Measurements from ENCODE around the gene CMIP.

The CMIP gene

GRCh38 chr16:81494434-81494806, 49.8 kb downstream of the CMIP start:
- DNase-seq (ENCODE audit: low read depth in 2 of 2): no peak

DNA sequence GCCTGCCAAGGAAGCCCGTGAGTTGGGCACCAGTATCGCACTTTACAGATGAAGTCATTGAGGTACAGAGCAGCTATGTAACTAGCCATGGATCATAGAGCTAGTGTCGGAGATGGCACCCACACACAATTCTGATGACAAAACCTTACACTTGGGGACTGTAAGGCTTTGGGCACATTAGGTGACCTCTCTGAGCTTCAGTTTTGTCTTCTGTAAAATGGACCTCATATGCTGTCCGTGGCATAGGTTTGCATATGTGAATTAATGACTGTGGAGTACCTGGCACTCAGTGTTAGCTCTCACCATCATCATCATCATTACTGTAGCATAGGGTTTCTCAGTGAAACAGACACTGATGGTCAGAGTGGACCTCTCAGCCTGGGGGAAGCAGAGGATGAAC, 50.3 kb downstream of the CMIP start:
- DNase-seq (ENCODE audit: low read depth in 2 of 2): no peak

DNA sequence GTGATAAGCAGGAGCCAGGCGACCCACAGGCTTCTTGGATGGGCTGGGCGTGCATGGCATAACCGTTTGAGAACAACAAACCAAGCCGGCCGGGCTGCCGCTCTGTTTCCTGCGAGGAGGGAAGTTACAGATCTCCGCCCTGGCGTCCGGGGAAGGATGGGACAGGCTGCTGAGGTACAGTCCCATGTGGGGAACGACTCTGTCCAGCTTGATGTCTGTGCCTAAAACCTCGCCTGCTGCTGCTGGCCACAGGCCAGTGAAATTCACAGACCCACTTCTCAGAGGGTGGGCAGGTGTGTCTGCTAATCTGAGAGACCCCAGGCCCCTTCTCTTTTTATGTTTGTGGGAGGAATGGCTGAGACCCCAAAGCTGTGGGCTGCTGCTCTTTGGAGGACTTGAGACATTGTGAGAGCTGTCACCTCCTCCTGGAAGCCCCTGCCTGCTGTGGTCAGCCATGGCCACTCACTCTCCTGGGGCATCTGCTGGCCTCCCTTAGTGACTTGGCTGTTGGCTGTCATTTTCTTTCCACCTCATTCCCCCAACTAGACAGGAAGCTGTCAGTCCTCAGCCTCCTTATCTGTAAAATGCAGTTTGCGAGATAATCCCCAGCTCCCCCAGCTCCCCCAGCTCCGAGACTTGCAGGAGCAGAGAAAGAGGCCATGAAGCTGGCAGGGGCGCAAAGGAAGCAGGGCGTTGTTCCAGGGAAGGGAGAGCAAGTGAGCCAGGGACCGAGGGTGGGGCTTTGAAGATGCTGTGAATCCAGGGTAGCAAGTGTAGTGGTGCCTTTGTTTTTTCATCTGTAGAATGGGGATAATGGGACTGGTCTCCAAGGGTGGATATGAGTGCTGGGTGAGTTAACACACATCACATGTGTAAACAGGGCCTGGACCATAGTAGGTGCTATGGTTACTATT, 51.0 kb downstream of the CMIP start:
- no peak for DNase-seq (ENCODE audit: low read depth in 2 of 2)

DNA sequence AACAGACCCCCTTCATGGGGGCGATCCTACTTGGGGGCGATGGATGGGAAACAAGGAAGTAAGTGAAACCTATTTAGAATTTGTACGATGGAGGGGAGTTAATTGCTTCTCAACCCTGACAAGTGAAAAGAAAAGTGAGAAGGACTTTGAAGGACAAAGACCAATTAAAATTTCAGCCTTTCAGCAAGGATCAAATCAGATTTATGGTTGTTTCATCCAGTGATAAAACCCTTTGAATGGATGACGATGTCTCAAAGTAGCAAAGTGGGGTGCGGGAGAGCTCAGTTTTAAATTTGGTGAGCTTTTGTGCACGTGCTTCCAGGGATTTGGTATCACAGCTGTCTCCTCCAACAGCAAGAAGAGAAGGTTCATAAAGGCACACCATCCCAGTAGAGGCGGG, 51.7 kb downstream of the CMIP start:
- no peak for DNase-seq (ENCODE audit: low read depth in 2 of 2)

DNA sequence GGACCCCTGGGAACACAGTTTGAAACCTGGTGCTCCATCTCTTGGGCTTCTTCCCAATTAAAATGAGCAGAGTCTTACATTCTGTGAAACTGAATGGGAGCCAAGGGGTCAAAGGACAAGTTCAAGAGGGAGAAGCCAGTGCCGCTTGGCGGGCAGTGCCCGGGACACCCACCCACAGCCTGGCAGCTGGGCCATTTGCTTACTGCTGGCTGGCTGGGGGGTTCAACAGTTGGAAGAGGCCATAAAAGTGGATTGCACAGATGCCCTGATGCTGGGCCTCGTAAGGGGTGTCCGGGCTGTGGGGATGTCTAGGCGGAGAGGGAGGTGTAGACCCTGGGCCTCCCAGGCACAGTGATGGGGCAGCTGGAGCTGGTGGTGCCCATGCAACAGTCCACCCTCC, 52.1 kb downstream of the CMIP start:
- no peak for DNase-seq (ENCODE audit: low read depth in 2 of 2)

DNA sequence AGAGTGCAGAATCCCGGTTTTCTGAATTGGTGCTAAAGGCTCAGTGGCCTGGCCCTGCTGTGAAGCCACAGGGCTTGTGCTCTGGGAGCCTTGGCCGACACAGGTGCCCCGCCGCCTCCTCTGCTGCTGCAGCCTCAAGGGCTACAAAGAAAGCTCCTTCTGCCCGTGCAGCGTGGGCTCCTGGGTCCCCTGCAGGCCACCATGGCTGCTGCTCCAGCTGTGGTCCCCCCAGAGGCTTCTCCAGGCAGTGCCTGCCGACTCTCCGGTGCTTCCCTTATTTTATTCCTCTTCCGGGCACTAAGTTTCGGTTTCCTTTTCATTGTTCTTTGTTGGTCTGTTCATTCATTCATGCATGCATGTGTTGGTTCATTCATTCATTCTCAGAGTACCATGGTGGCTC, 53.1 kb downstream of the CMIP start:
- no peak for DNase-seq (ENCODE audit: low read depth in 2 of 2)

GRCh38 chr16:81498351-81498750, 53.7 kb downstream of the CMIP start:
- no peak for DNase-seq (ENCODE audit: low read depth in 2 of 2)

GRCh38 chr16:81499576-81500380, 55.2 kb downstream of the CMIP start:
- DNase-seq (ENCODE audit: low read depth in 2 of 2): no peak

GRCh38 chr16:81500833-81501521, 56.4 kb downstream of the CMIP start:
- DNase-seq (ENCODE audit: low read depth in 2 of 2): no peak

GRCh38 chr16:81502396-81503070, 57.9 kb downstream of the CMIP start:
- no peak for DNase-seq (ENCODE audit: low read depth in 2 of 2)

- DNase-seq (ENCODE audit: low read depth in 2 of 2): no peak
Observed at GRCh38 chr16:81505011-81505661, 60.5 kb downstream of the CMIP start.

DNA sequence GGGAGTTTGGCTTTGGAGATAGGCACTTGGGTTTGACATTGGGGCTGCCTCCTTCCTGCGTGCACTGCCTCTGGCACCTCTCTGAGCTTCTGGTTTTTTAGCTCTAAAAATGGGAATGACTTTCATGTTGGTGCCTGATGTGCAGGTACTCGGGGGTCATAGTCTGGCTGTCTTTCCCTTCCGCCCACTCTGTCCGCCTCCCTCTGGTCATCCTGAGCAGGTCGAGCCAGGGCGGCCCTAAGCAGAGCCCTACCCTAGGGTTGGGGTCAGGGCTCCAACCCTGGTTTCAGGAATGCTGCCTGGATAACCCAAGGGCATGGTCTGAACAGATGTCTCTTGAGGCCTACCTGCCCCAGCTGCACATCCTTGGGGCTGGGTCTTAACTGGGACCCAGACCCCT, 64.8 kb downstream of the CMIP start:
- no peak for DNase-seq (ENCODE audit: low read depth in 2 of 2)

GRCh38 chr16:81510016-81510415, 65.4 kb downstream of the CMIP start:
- DNase-seq (ENCODE audit: low read depth in 2 of 2): no peak

DNA sequence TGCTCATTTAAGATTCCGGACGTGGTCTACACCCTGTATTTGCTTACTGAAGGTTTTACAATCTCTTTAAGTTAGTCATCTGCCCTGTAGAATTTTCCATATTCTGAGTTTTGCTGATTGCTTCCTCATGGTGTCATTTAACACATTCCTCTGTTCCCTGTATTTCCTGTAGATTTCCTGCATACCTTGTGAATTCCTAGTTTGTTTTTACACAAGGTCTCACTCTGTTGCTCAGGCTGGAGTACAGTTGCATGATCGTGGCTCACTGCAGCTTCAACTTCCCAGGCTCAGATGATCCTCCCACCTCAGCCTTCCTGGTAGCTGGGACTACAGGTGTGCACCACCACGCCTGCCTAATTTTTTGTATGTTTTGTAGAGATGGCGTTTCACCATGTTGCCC, 66.8 kb downstream of the CMIP start:
- no peak for DNase-seq (ENCODE audit: low read depth in 2 of 2)

GRCh38 chr16:81513204-81514040, 68.8 kb downstream of the CMIP start:
- no peak for DNase-seq (ENCODE audit: low read depth in 2 of 2)

- no peak for DNase-seq (ENCODE audit: low read depth in 2 of 2)
Observed at GRCh38 chr16:81514041-81514559, 69.5 kb downstream of the CMIP start.

DNA sequence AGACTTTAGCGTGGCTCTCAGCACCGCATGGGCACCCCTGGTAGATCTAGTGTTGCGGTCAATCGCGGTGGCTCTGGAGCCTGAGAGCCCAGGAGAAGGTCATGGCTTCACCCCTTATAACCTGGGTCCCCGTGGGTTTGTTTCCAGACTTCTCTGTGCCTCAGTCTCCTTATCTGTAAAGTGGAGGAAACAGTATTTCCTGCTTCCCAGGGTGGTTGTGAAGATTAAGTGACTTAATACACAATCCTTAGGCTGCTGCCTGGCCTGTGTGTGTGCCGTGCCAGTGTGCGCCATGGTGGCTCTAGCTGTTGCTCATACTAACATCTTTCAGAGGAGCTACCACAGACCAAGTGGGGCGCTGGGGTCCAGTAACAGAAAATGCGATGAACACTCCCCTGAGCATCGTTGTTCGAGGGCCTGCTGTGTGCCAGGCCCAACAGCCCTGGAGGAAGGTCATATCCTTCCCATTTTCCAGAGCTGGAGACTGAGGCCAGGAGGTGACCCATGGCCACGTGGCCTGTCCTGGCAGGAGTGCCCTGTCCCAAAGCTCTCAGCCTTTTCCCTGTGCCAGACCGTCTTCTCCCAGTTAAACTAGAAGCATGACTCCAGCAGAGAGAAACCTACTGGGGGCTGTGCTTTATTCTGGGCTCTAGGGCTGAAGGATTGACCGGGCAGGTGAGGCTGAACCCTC, 70.1 kb downstream of the CMIP start:
- DNase-seq (ENCODE audit: low read depth in 2 of 2): no peak

- DNase-seq (ENCODE audit: low read depth in 2 of 2): no peak
Observed at GRCh38 chr16:81515281-81515680, 70.7 kb downstream of the CMIP start.

GRCh38 chr16:81515721-81516120, 71.1 kb downstream of the CMIP start:
- DNase-seq (ENCODE audit: low read depth in 2 of 2): no peak

Measured in stimulated activated CD8-positive, alpha-beta memory T cell treated with anti-CD3 and anti-CD28 coated beads, Interleukin-15, amount 100 ng/mL, for 48 hours (primary cell).